Endodermal cell (in vitro differentiated cells): ENCODE measurements around the gene ZNF827. TPM values are rescaled to one million over a fixed set of nuclear protein-coding genes. Genes with fewer than 3 reads are reported as not detected.
A peak's percentile ranks its signal among the peaks of the same experiment; 100 is the strongest.

Experiments
- DNase-seq: peaks from one replicate; pipeline ENCODE4 v3.0.0-alpha.2; 2017
- H3K27ac ChIP-seq: 2 replicates; pipeline ENCODE4 v1.5.1; 2013; ENCODE audit warnings: mild to moderate bottlenecking, low read depth, low read length, moderate library complexity
- H3K27me3 ChIP-seq: 2 replicates; pipeline ENCODE4 v1.6.1; 2013; ENCODE audit warnings: mild to moderate bottlenecking, low read length, moderate library complexity; ENCODE audit not compliant: insufficient read depth, control insufficient read depth, poor library complexity, severe bottlenecking
- H3K36me3 ChIP-seq: 2 replicates; pipeline ENCODE4 v1.7.0; 2013; ENCODE audit warnings: mild to moderate bottlenecking, low read length, moderate library complexity; ENCODE audit not compliant: control insufficient read depth, insufficient read depth
- H3K4me1 ChIP-seq: one replicate; pipeline ENCODE4 v1.7.0; 2013; ENCODE audit warnings: low read length; ENCODE audit not compliant: control insufficient read depth, insufficient read depth
- H3K4me3 ChIP-seq: 2 replicates; pipeline ENCODE4 v1.5.1; 2013; ENCODE audit warnings: mild to moderate bottlenecking, low read length, moderate library complexity
- H3K9ac ChIP-seq: 2 replicates; pipeline ENCODE4 v1.6.1; 2013; ENCODE audit warnings: mild to moderate bottlenecking, low read length, moderate library complexity; ENCODE audit not compliant: poor library complexity, severe bottlenecking; ENCODE audit errors: extremely low read depth
- H3K9me3 ChIP-seq: 2 replicates; pipeline ENCODE4 v1.6.1; 2013; ENCODE audit warnings: mild to moderate bottlenecking, low read length, moderate library complexity; ENCODE audit not compliant: control insufficient read depth
- H3K27ac Mint-ChIP-seq: 2 replicates; pipeline ENCODE4 v1.8.0; 2020; ENCODE audit warnings: mixed read lengths
- H3K27me3 Mint-ChIP-seq: 2 replicates; pipeline ENCODE4 v1.8.0; 2021; ENCODE audit warnings: mild to moderate bottlenecking, mixed read lengths; ENCODE audit not compliant: insufficient read depth
- H3K36me3 Mint-ChIP-seq: 2 replicates; pipeline ENCODE4 v1.8.0; 2020; ENCODE audit warnings: low read depth, mixed read lengths
- H3K4me1 Mint-ChIP-seq: 2 replicates; pipeline ENCODE4 v1.8.0; 2020; ENCODE audit warnings: mixed read lengths
- H3K4me3 Mint-ChIP-seq: 2 replicates; pipeline ENCODE4 v1.8.0; 2020; ENCODE audit warnings: mild to moderate bottlenecking, moderate library complexity, mixed read lengths
- H3K9me3 Mint-ChIP-seq: 2 replicates; pipeline ENCODE4 v1.8.0; 2020; ENCODE audit warnings: mild to moderate bottlenecking, mixed read lengths
- CTCF ChIP-seq: fragments of 200-600 bp; sonication (generic); conservative IDR thresholded peaks from 2 replicates; pipeline ENCODE4 v1.5.0; 2021; ENCODE audit warnings: antibody characterized with exemption, mild to moderate bottlenecking
- WGBS, 2 experiments: methylation state at CpG; one replicate each; pipeline versions ENCODE4 v1.1.5 to v1.1.7; 2013; ENCODE audit warnings: missing lambda C conversion rate in 2 of 2, mixed read lengths in 1 of 2; ENCODE audit not compliant: insufficient coverage in 1 of 2, insufficient read length in 1 of 2; 5-methylcytosine and 5-hydroxymethylcytosine counted together
- total RNA-seq, 2 donors: library from RNA; stranded (reverse); fragmentation: NEBNext Ultra II Directional in 1 of 2; extraction: Animal tissue kit (Norgen Biotek cat#: 25700) in 1 of 2; gene quantifications; 2 replicates in 1 of 2; 3 replicates in 1 of 2; pipeline ENCODE4 v1.2.1, GENCODE V29; 2021

Gene ZNF827
- total RNA-seq, 2 donors from 2014 or later, result 33.0 to 34.9 TPM

- Histone ChIP-seq H3K36me3 (peaks cover 49% of the 10 kb centered on the region), H3K27ac (no peak overlapping the region), H3K4me3 (no peak overlapping the region), H3K4me1 (no peaks in the 10 kb centered on the region), H3K9ac (no peak overlapping the region), H3K27me3 (no peaks in the 10 kb centered on the region), H3K9me3 (no peaks in the 10 kb centered on the region)
- peaks cover 37% of the 10 kb centered on the region for H3K36me3 Mint-ChIP-seq
- WGBS, 2 experiments, result 50 to 64% methylated on average over 2 to 3 of the region's 3 CpGs
- no peak overlapping the region for H3K4me3 Mint-ChIP-seq
- no peaks in the 10 kb centered on the region for H3K9me3 Mint-ChIP-seq
- TF ChIP-seq CTCF, result no peak
- H3K27ac Mint-ChIP-seq, result no peak overlapping the region
- peak; percentile 14 for DNase-seq
- H3K4me1 Mint-ChIP-seq, result peaks cover 26% of the 10 kb centered on the region
- H3K27me3 Mint-ChIP-seq, result no peaks in the 10 kb centered on the region
Measured at GRCh38 chr4:145879598-145879997, 59.0 kb downstream of the ZNF827 start.

- no peaks in the 10 kb centered on the region for H3K9me3 Mint-ChIP-seq
- Histone ChIP-seq H3K27me3 (no peaks in the 10 kb centered on the region), H3K36me3 (peaks cover 48% of the 10 kb centered on the region), H3K4me1 (no peaks in the 10 kb centered on the region), H3K9ac (no peak overlapping the region), H3K27ac (no peak overlapping the region), H3K9me3 (no peaks in the 10 kb centered on the region), H3K4me3 (no peak overlapping the region)
- 89 to 93% methylated on average over 5 to 7 of the region's 7 CpGs for WGBS, 2 experiments
- no peaks in the 10 kb centered on the region for H3K27me3 Mint-ChIP-seq
- peaks cover 31% of the 10 kb centered on the region for H3K36me3 Mint-ChIP-seq
- H3K4me3 Mint-ChIP-seq, result no peak overlapping the region
- peaks cover 20% of the 10 kb centered on the region for H3K4me1 Mint-ChIP-seq
- no peak for DNase-seq
- TF ChIP-seq CTCF, result no peak
- peak overlapping the region; percentile 6 for H3K27ac Mint-ChIP-seq
Measured at GRCh38 chr4:145878501-145879435, 59.9 kb downstream of the ZNF827 start.

- DNase-seq, result no peak
- H3K27me3 ChIP-seq, result no peaks in the 10 kb centered on the region
- WGBS, 2 experiments, result 86% methylated on average over 2 of the region's 2 CpGs; no CpG with 5 or more reads in 1 of the 2 experiments
- Mint-ChIP-seq H3K4me3 (no peak overlapping the region), H3K27ac (no peak overlapping the region), H3K36me3 (peaks cover 39% of the 10 kb centered on the region), H3K9me3 (no peaks in the 10 kb centered on the region), H3K27me3 (no peaks in the 10 kb centered on the region), H3K4me1 (peaks cover 2% of the 10 kb centered on the region)
- H3K9me3 ChIP-seq, result no peaks in the 10 kb centered on the region
- no peaks in the 10 kb centered on the region for H3K4me1 ChIP-seq
- H3K9ac ChIP-seq, result no peak overlapping the region
- H3K4me3 ChIP-seq, result no peak overlapping the region
- peaks cover 48% of the 10 kb centered on the region for H3K36me3 ChIP-seq
- no peak overlapping the region for H3K27ac ChIP-seq
- TF ChIP-seq CTCF, result no peak
Measured at GRCh38 chr4:145876531-145877180, 62.0 kb downstream of the ZNF827 start.
